GM20431 (cell line): ENCODE data around the gene COL5A2.

Source experiments
- in situ Hi-C: fragments of 300-500 bp; cut with MseI, MboI; formaldehyde crosslinking; loops from one replicate; pipeline ENCODE4 v1.15.0; 2020; ENCODE audit warnings: low sequenced_read_pairs; ENCODE audit not compliant: unreplicated experiment

The COL5A2 gene

GRCh38 chr2:189014449-189015138, 165.0 kb downstream of the COL5A2 start:
- in situ Hi-C loops, result no loop called here

- in situ Hi-C loops, result no loop called here
Measured at GRCh38 chr2:189013671-189014448, 165.7 kb downstream of the COL5A2 start.

GRCh38 chr2:189013031-189013430, 166.5 kb downstream of the COL5A2 start:
- in situ Hi-C loops, result no loop called here

GRCh38 chr2:189012351-189012750, 167.2 kb downstream of the COL5A2 start:
- in situ Hi-C loops, result no loop called here

GRCh38 chr2:189010536-189010935, 169.0 kb downstream of the COL5A2 start:
- in situ Hi-C loops, result no loop called here

- in situ Hi-C loops, result no loop called here
Measured at GRCh38 chr2:189008555-189009262, 170.9 kb downstream of the COL5A2 start.

- in situ Hi-C loops, result no loop called here
Measured at GRCh38 chr2:189002079-189002478, 177.5 kb downstream of the COL5A2 start.

GRCh38 chr2:189000221-189000620, 179.3 kb downstream of the COL5A2 start:
- in situ Hi-C loops, result no loop called here

GRCh38 chr2:188997263-188997662, 182.3 kb downstream of the COL5A2 start:
- in situ Hi-C loops, result no loop called here

- in situ Hi-C loops, result no loop called here
Measured at GRCh38 chr2:188993247-188993646, 186.3 kb downstream of the COL5A2 start.

GRCh38 chr2:188986839-188987238, 192.7 kb downstream of the COL5A2 start:
- in situ Hi-C loops, result no loop called here

GRCh38 chr2:188984680-188985079, 194.9 kb downstream of the COL5A2 start:
- in situ Hi-C loops, result no loop called here

- in situ Hi-C loops, result no loop called here
Measured at GRCh38 chr2:188984065-188984491, 195.5 kb downstream of the COL5A2 start.

- in situ Hi-C loops, result no loop called here
Measured at GRCh38 chr2:188983427-188984064, 196.0 kb downstream of the COL5A2 start.
